NK-92 (cell line): ENCODE results near the gene ELMOD1.
"Not testable (repeated sequence)": the region's sequence is repeated elsewhere in the genome, so short reads cannot be mapped to it uniquely, and the experiment has no call there.

Experiments
- DNase-seq: peaks from one replicate; lab custom pipeline; 2025; ENCODE audit not compliant: unreplicated experiment; lab: John Stamatoyannopoulos, UW

Gene ELMOD1

GRCh38 chr11:107590460-107591377, at the start of gene ELMOD1:
TSS of gene ELMOD1 (plus strand) at chr11:107591147. CDS start at chr11:107618190, 27,043 bp downstream.
- no peak for DNase-seq

GRCh38 chr11:107545101-107545514, 45.8 kb upstream of the ELMOD1 start:
- DNase-seq, result no peak

GRCh38 chr11:107547961-107548360, 43.0 kb upstream of the ELMOD1 start:
- no peak for DNase-seq

- no peak for DNase-seq
Measured at GRCh38 chr11:107549253-107549953, 41.5 kb upstream of the ELMOD1 start.

GRCh38 chr11:107549954-107550285, 41.0 kb upstream of the ELMOD1 start:
- no peak for DNase-seq

GRCh38 chr11:107550304-107550703, 40.6 kb upstream of the ELMOD1 start:
- no peak for DNase-seq

- no peak for DNase-seq
Measured at GRCh38 chr11:107561688-107562087, 29.3 kb upstream of the ELMOD1 start.

GRCh38 chr11:107562647-107563208, 28.2 kb upstream of the ELMOD1 start:
- no peak for DNase-seq

- DNase-seq, result no peak
Measured at GRCh38 chr11:107563702-107564101, 27.2 kb upstream of the ELMOD1 start.

GRCh38 chr11:107564877-107565218, 26.1 kb upstream of the ELMOD1 start:
- no peak for DNase-seq

GRCh38 chr11:107565219-107565937, 25.6 kb upstream of the ELMOD1 start, which contains the start of gene ALKBH8:
TSS of gene ALKBH8 (minus strand) at chr11:107565735. CDS start at chr11:107560893, 4,842 bp downstream.
- peak; percentile 9 for DNase-seq

- DNase-seq, result not testable (repeated sequence)
Measured at GRCh38 chr11:107565955-107566501, 24.9 kb upstream of the ELMOD1 start.

GRCh38 chr11:107566569-107566968, 24.4 kb upstream of the ELMOD1 start:
- no peak for DNase-seq

- no peak for DNase-seq
Measured at GRCh38 chr11:107567739-107568335, 23.1 kb upstream of the ELMOD1 start.

- no peak for DNase-seq
Measured at GRCh38 chr11:107570015-107570414, 20.9 kb upstream of the ELMOD1 start.

- no peak for DNase-seq
Measured at GRCh38 chr11:107573438-107573837, 17.5 kb upstream of the ELMOD1 start.

- DNase-seq, result not testable (repeated sequence)
Measured at GRCh38 chr11:107576497-107577345, 14.2 kb upstream of the ELMOD1 start.

- DNase-seq, result no peak
Measured at GRCh38 chr11:107577346-107577711, 13.6 kb upstream of the ELMOD1 start.

- DNase-seq, result not testable (repeated sequence)
Measured at GRCh38 chr11:107579169-107579568, 11.8 kb upstream of the ELMOD1 start.

- DNase-seq, result no peak
Measured at GRCh38 chr11:107581147-107581546, 9.8 kb upstream of the ELMOD1 start.
